ENCODE measurements around the gene STON1.
"Not testable (repeated sequence)": the region's sequence is repeated elsewhere in the genome, so short reads cannot be mapped to it uniquely, and the experiment has no call there.

Gene STON1

GRCh38 chr2:48574353-48575287 is 44.7 kb downstream of the STON1 start:
- H3K27me3 Mint-ChIP-seq, result no peaks in the 10 kb centered on the region
- no peaks in the 10 kb centered on the region for H3K36me3 Mint-ChIP-seq
- no peak overlapping the region for H3K27ac Mint-ChIP-seq
- H3K9me3 Mint-ChIP-seq, result no peaks in the 10 kb centered on the region
- DNase-seq, result no peak
- H3K4me3 Mint-ChIP-seq, result no peak overlapping the region
- CTCF ChIA-PET, result no interaction called here
- H3K4me1 Mint-ChIP-seq, result peaks cover 7% of the 10 kb centered on the region

- no peak for DNase-seq
- Mint-ChIP-seq H3K27me3 (peaks cover 4% of the 10 kb centered on the region), H3K36me3 (no peaks in the 10 kb centered on the region), H3K9me3 (no peaks in the 10 kb centered on the region), H3K27ac (no peak overlapping the region), H3K4me3 (no peak overlapping the region), H3K4me1 (peaks cover 7% of the 10 kb centered on the region)
- CTCF ChIA-PET, result no interaction called here
Observed at GRCh38 chr2:48578313-48578712, 48.4 kb downstream of the STON1 start.

- Mint-ChIP-seq H3K4me3 (no peak overlapping the region), H3K36me3 (no peaks in the 10 kb centered on the region), H3K27me3 (peaks cover 8% of the 10 kb centered on the region), H3K4me1 (peaks cover 2% of the 10 kb centered on the region), H3K9me3 (no peaks in the 10 kb centered on the region), H3K27ac (no peak overlapping the region)
- CTCF ChIA-PET, result no interaction called here
- no peak for DNase-seq
Observed at GRCh38 chr2:48583961-48584360, 54.0 kb downstream of the STON1 start.

GRCh38 chr2:48584551-48584950 is 54.6 kb downstream of the STON1 start:
- H3K9me3 Mint-ChIP-seq, result no peaks in the 10 kb centered on the region
- no peak overlapping the region for H3K27ac Mint-ChIP-seq
- CTCF ChIA-PET, result no interaction called here
- H3K36me3 Mint-ChIP-seq, result no peaks in the 10 kb centered on the region
- H3K4me3 Mint-ChIP-seq, result no peak overlapping the region
- no peak for DNase-seq
- peaks cover 9% of the 10 kb centered on the region for H3K27me3 Mint-ChIP-seq
- H3K4me1 Mint-ChIP-seq, result peaks cover 5% of the 10 kb centered on the region

DNA sequence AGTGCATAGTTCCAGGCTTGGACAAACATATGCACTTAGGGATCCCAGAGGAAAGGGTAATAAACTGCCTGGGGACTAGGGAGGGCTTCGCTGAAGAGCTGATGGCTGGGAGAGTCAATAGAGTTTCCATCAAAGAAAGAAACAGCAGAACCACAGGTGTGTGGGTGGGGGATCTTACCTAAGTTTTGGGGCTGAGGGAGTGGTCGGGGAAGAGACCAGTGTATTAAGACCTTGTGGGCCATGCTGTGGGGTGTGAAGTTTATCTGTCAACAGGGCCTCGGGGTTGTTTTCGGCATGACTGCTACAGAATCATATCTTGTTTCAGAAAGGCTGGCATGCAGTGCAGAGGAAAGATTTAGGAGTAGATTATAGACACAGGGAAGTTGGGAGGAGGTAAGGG is 56.5 kb downstream of the STON1 start:
- CTCF ChIA-PET, result no interaction called here
- H3K27me3 Mint-ChIP-seq, result peaks cover 8% of the 10 kb centered on the region
- no peaks in the 10 kb centered on the region for H3K36me3 Mint-ChIP-seq
- no peak for DNase-seq
- H3K4me1 Mint-ChIP-seq, result peaks cover 5% of the 10 kb centered on the region
- no peak overlapping the region for H3K27ac Mint-ChIP-seq
- H3K9me3 Mint-ChIP-seq, result no peaks in the 10 kb centered on the region
- H3K4me3 Mint-ChIP-seq, result no peak overlapping the region

GRCh38 chr2:48587560-48587959 is 57.6 kb downstream of the STON1 start:
- no peak overlapping the region for H3K27ac Mint-ChIP-seq
- H3K9me3 Mint-ChIP-seq, result no peaks in the 10 kb centered on the region
- H3K4me1 Mint-ChIP-seq, result peaks cover 5% of the 10 kb centered on the region
- no peak overlapping the region for H3K4me3 Mint-ChIP-seq
- CTCF ChIA-PET, result interaction anchor here (1.2 to 1.5 kb wide), 2 partner anchors 13 to 138 kb away, joined by 3 to 5 read pairs; no protein-coding TSS in a partner anchor
- no peak for DNase-seq
- no peaks in the 10 kb centered on the region for H3K36me3 Mint-ChIP-seq
- peaks cover 5% of the 10 kb centered on the region for H3K27me3 Mint-ChIP-seq

DNA sequence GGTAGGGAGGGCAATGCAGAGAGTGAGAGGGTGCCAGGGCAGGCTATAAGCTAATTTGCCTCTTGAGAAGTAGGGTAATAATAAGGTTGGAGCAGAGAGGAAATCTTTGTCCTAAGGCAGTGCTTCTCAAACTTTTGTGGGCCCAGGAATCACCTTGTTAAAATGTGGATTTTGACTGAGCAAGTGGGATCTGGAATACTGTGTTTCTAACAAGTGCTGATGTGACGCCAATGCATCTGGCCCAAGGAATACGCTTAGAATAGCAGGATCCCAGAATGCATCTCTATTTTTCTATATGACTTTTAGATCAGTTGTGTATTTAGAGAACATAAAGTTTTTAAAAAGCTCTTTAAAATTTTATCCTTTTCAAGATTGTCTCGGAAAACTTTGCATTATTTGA is 58.0 kb downstream of the STON1 start:
- Mint-ChIP-seq H3K27ac (no peak overlapping the region), H3K36me3 (no peaks in the 10 kb centered on the region), H3K4me1 (peaks cover 5% of the 10 kb centered on the region), H3K9me3 (no peaks in the 10 kb centered on the region), H3K4me3 (no peak overlapping the region), H3K27me3 (peaks cover 5% of the 10 kb centered on the region)
- no peak for DNase-seq
- CTCF ChIA-PET, result interaction anchor here (0.8 to 1.5 kb wide), 4 partner anchors 12 to 681 kb away, joined by 3 to 5 read pairs (median 3); no protein-coding TSS in a partner anchor

- DNase-seq, result no peak
- Mint-ChIP-seq H3K27ac (no peak overlapping the region), H3K4me3 (no peak overlapping the region), H3K4me1 (peaks cover 5% of the 10 kb centered on the region), H3K9me3 (no peaks in the 10 kb centered on the region), H3K27me3 (peaks cover 5% of the 10 kb centered on the region), H3K36me3 (no peaks in the 10 kb centered on the region)
- CTCF ChIA-PET, result interaction anchor here (0.8 to 1.5 kb wide), 4 partner anchors 11 to 682 kb away, joined by 3 to 5 read pairs (median 3); no protein-coding TSS in a partner anchor
Observed at GRCh38 chr2:48588745-48589144, 58.8 kb downstream of the STON1 start.

DNA sequence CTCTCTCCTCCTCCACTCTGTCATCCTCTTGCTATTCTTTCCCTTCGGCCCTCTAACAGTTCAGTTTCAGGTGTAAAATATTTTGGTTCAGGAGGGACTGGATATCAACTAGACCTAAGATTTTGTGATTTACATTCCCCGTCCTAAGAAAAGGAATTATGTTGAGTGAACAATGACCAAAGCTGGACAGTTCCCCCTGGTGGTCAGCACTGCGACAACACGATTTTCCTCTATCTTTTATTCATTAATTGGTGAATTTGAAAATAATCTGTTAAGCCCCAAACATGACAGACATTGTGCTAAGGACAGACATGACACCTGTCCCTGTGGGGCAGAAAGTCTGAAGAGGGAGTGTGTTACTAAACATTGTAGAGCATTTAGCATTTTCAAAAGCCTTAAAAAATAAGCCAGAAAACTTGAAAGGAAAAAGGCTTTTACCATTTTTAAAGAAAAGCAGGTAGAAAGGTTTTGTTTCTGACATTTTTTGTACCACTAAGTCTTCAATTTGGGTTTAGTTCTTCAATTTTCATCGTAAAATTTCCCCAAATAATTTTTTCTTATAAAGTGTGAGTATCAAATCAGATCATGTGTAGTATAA is 59.3 kb downstream of the STON1 start:
- H3K27me3 Mint-ChIP-seq, result peaks cover 5% of the 10 kb centered on the region
- H3K4me1 Mint-ChIP-seq, result peaks cover 5% of the 10 kb centered on the region
- DNase-seq, result no peak
- H3K36me3 Mint-ChIP-seq, result no peaks in the 10 kb centered on the region
- CTCF ChIA-PET, result interaction anchor here (1.0 to 1.2 kb wide), 2 partner anchors 20 to 484 kb away, joined by 3 read pairs; no protein-coding TSS in a partner anchor
- no peak overlapping the region for H3K27ac Mint-ChIP-seq
- no peak overlapping the region for H3K4me3 Mint-ChIP-seq
- no peaks in the 10 kb centered on the region for H3K9me3 Mint-ChIP-seq

DNA sequence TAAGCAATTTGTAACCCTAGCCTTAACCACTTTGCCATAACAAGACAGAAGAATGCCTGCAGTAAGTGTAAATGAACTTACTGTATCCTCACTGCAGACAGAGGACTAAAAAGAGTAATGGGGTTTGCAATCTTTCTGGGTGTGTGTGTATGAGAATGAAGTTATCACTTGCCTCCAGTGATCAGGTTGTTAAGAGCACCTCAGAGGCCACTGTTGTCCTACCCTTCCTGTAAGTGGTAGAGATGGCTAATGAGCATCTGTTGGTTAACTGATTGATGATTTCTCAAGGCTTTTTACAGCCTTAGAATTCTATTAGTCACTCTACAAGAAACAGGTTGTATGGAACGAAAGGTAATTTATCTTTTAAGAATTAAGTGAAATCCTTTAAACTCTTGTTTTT is 60.1 kb downstream of the STON1 start:
- DNase-seq, result no peak
- H3K27me3 Mint-ChIP-seq, result peaks cover 8% of the 10 kb centered on the region
- H3K4me3 Mint-ChIP-seq, result no peak overlapping the region
- no peaks in the 10 kb centered on the region for H3K9me3 Mint-ChIP-seq
- H3K36me3 Mint-ChIP-seq, result no peaks in the 10 kb centered on the region
- CTCF ChIA-PET, result no interaction called here
- H3K27ac Mint-ChIP-seq, result no peak overlapping the region
- H3K4me1 Mint-ChIP-seq, result peaks cover 5% of the 10 kb centered on the region

GRCh38 chr2:48592067-48592466 is 62.1 kb downstream of the STON1 start:
- Mint-ChIP-seq H3K4me1 (peaks cover 5% of the 10 kb centered on the region), H3K4me3 (no peak overlapping the region)
- CTCF ChIA-PET, result interaction anchor here (0.8 to 1.2 kb wide), 2 partner anchors 8 to 61 kb away, joined by 3 to 6 read pairs; no protein-coding TSS in a partner anchor

DNA sequence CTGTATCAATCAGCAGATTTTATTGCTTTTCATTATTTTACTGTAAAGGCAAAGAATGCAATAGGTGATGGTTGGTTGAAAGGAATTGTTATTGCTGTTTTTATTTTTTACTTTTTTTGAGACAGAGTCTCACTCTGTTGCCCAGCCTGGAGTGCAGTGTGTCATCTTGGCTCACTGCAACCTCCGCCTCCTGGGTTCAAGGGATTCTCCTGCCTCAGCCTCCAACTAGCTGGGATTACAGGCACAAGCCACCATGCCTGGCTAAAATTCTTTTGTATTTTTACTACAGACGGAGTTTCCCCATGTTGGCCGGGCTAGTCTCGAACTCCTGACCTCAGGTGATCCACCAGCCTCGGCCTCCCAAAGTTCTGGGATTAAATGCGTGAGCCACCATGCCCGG is 66.8 kb downstream of the STON1 start:
- H3K9me3 Mint-ChIP-seq, H3K4me3 Mint-ChIP-seq, CTCF ChIA-PET, H3K27ac Mint-ChIP-seq, H3K4me1 Mint-ChIP-seq, DNase-seq, H3K36me3 Mint-ChIP-seq, H3K27me3 Mint-ChIP-seq: not testable (repeated sequence)

More at GRCh38 chr2:48592067-48592466, 62.1 kb downstream of the STON1 start:
- peaks cover 8% of the 10 kb centered on the region for H3K27me3 Mint-ChIP-seq
- no peak overlapping the region for H3K27ac Mint-ChIP-seq
- no peaks in the 10 kb centered on the region for H3K36me3 Mint-ChIP-seq
- H3K9me3 Mint-ChIP-seq, result no peaks in the 10 kb centered on the region
- no peak for DNase-seq

DNA sequence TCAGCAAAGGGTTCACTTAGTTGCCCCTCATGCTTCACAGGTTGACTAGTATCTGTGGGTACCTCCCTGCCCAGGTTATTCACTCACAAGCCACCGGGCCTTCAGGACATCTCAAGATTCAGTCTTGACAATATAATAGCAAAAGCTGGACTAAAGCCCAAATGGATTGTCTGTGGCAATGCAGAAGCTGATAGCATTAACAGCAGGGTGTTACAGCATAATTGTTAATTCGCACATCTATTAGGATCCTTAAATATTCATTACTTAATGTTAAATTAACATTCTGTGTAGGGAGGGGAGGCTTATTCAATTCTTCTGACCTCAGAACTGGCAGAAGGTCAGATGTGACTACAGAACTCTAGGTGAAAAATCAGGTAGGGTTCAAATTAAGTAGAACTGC is 67.5 kb downstream of the STON1 start:
- Mint-ChIP-seq H3K27me3 (peaks cover 4% of the 10 kb centered on the region), H3K27ac (no peak overlapping the region), H3K4me1 (no peaks in the 10 kb centered on the region), H3K9me3 (no peaks in the 10 kb centered on the region), H3K36me3 (no peaks in the 10 kb centered on the region), H3K4me3 (no peak overlapping the region)
- CTCF ChIA-PET, result no interaction called here
- DNase-seq, result no peak

DNA sequence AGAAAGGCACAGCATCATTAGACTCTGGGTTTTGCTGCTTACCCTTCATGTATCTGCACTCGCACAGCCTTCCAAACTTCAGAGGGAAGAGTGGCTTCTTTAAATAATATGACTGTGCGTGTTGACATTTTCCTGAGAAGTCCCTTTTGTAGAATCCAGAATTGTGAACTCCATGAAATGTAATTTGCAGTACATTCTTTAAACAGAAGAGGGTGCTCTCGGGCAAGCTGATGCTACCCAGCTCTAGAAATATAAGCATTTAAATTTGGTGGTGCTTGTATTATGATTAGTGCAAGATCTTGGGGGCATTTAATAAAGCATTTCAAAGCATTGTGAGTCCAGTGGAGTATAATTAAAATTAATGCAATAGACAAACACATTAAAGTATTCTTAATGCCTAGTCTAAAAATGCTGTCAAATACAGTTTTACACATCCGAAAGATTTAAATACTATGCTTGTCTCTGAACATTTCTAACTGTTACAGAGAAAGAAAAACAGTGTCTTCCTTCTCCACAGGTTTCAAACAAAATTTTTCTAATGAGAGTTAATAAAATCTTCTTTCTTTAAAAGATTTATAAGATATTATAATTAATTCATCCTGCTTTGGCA is 70.4 kb downstream of the STON1 start:
- H3K4me3 Mint-ChIP-seq, result no peak overlapping the region
- H3K27ac Mint-ChIP-seq, result no peak overlapping the region
- no peaks in the 10 kb centered on the region for H3K36me3 Mint-ChIP-seq
- H3K9me3 Mint-ChIP-seq, result no peaks in the 10 kb centered on the region
- CTCF ChIA-PET, result interaction anchor here (0.6 to 1.6 kb wide), 8 partner anchors 9 to 1802 kb away, joined by 3 to 6 read pairs (median 4); no protein-coding TSS in a partner anchor
- no peaks in the 10 kb centered on the region for H3K27me3 Mint-ChIP-seq
- H3K4me1 Mint-ChIP-seq, result no peaks in the 10 kb centered on the region
- no peak for DNase-seq
